HG03565 (cell line): Measurements from ENCODE around the gene FANK1.
A peak's percentile ranks its signal among the peaks of the same experiment; 100 is the strongest.
"Not testable (repeated sequence)": the region's sequence is repeated elsewhere in the genome, so short reads cannot be mapped to it uniquely, and the experiment has no call there.

Experiments
- ATAC-seq: cut with Tn5 transposase; IDR thresholded peaks from one replicate; pipeline ENCODE4 v1.9.1; 2021; ENCODE audit warnings: mild to moderate bottlenecking, moderate library complexity; ENCODE audit not compliant: unreplicated experiment

The FANK1 gene

GRCh38 chr10:125926247-125926646 lies 29.9 kb downstream of the FANK1 start:
- no peak for ATAC-seq

GRCh38 chr10:125927265-125927664 lies 30.9 kb downstream of the FANK1 start:
- ATAC-seq, result not testable (repeated sequence)

- ATAC-seq, result no peak
Measured at GRCh38 chr10:125928928-125929585, 32.7 kb downstream of the FANK1 start.

- no peak for ATAC-seq
Measured at GRCh38 chr10:125929618-125930017, 33.3 kb downstream of the FANK1 start.

GRCh38 chr10:125933693-125934092 lies 37.3 kb downstream of the FANK1 start:
- no peak for ATAC-seq

- ATAC-seq, result no peak
Measured at GRCh38 chr10:125936331-125936730, 40.0 kb downstream of the FANK1 start.

- no peak for ATAC-seq
Measured at GRCh38 chr10:125940515-125940914, 44.2 kb downstream of the FANK1 start.

- ATAC-seq, result no peak
Measured at GRCh38 chr10:125951290-125951689, 54.9 kb downstream of the FANK1 start.

GRCh38 chr10:125953778-125954385 lies 57.5 kb downstream of the FANK1 start:
- ATAC-seq, result no peak

GRCh38 chr10:125955766-125956165 lies 59.4 kb downstream of the FANK1 start:
- ATAC-seq, result no peak

GRCh38 chr10:125961743-125962142 lies 65.4 kb downstream of the FANK1 start:
- ATAC-seq, result no peak

- ATAC-seq, result no peak
Measured at GRCh38 chr10:125962200-125962599, 65.8 kb downstream of the FANK1 start.

- no peak for ATAC-seq
Measured at GRCh38 chr10:125964558-125964957, 68.2 kb downstream of the FANK1 start.

- no peak for ATAC-seq
Measured at GRCh38 chr10:125967533-125967932, 71.2 kb downstream of the FANK1 start.

GRCh38 chr10:125970077-125970630 lies 73.8 kb downstream of the FANK1 start:
- ATAC-seq, result not testable (repeated sequence)

GRCh38 chr10:125976960-125977605 lies 80.7 kb downstream of the FANK1 start:
- no peak for ATAC-seq

GRCh38 chr10:125979976-125980375 lies 83.6 kb downstream of the FANK1 start:
- no peak for ATAC-seq

- ATAC-seq, result no peak
Measured at GRCh38 chr10:125980521-125981035, 84.2 kb downstream of the FANK1 start.

- peak; percentile 78 for ATAC-seq
Measured at GRCh38 chr10:125982260-125982948, 86.0 kb downstream of the FANK1 start.

- no peak for ATAC-seq
Measured at GRCh38 chr10:125983161-125983560, 86.8 kb downstream of the FANK1 start.

- ATAC-seq, result no peak
Measured at GRCh38 chr10:125983656-125984055, 87.3 kb downstream of the FANK1 start.
